Measurements from ENCODE around the gene SCD. TPM values are rescaled to one million over a fixed set of nuclear protein-coding genes. Genes with fewer than 3 reads are reported as not detected.
A peak's percentile ranks its signal among the peaks of the same experiment; 100 is the strongest.

The SCD gene
- polyA plus RNA-seq, 3 donors: 37.8 to 56.9 (median 45.6) TPM

- DNase-seq (ENCODE audit: extremely low read depth in 1 of 11, low read depth in 9 of 11, low spot score in 4 of 11): no peak
These were observed 13.9 kb upstream of the SCD start for GRCh38 chr10:100333106-100333505.

- DNase-seq (ENCODE audit: extremely low read depth in 1 of 11, low read depth in 9 of 11, low spot score in 4 of 11): no peak
These were observed 13.2 kb upstream of the SCD start for GRCh38 chr10:100333661-100334440.

GRCh38 chr10:100334762-100335161 is 12.3 kb upstream of the SCD start:
- no peak for DNase-seq (ENCODE audit: extremely low read depth in 1 of 11, low read depth in 9 of 11, low spot score in 4 of 11)

DNA sequence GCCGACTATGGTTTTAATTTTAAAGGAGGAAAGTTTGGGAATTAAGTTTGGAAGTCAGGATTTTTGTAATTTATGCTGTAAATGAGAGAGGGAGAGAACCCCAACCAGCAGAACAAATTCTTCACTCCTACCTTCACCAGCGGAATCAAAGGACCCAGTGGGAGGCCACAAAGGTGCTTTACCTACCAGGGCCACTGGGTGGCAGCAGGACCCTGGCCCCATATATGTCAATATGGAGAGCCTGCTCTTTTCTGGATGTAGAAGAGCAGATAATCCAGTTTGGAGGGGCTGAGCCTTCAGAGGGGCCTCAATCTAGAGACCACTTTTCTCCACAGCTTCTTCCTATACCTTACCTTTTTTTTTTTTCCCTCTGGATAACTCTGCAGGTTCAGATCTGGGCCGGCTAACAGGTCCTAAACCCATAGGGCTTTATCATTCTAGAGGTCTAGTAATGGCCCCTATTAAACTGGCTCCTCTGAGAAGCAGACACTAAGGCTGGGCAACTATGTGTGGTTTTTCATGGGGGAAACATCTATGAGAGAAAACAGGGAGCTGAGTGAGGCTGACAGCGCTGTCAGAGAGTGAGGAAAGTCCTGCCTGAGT is 8.5 kb upstream of the SCD start:
- DNase-seq (ENCODE audit: extremely low read depth in 1 of 11, low read depth in 9 of 11, low spot score in 4 of 11): peak in 6 of 11 donors; percentile 33 to 57 (median 42)

DNA sequence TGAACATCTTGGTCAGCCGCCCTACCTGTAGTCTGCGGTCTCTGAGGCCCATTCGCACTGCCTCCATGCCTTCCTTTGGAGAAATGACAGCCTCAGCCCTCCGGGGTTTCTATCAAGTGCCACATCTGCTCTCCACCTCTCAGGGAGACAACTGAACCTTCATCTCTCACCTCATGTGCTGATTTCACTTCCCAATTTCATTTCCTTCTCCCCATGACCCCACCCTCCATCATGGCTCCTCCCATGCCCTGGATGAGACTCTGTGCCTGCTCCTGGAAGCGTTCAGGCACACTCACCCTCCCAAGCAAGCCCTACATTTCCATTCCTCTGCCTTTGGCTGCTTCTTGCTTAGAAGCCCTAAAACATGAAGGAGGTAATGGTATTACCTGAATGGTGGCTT is 7.8 kb upstream of the SCD start:
- no peak for DNase-seq (ENCODE audit: extremely low read depth in 1 of 11, low read depth in 9 of 11, low spot score in 4 of 11)

DNA sequence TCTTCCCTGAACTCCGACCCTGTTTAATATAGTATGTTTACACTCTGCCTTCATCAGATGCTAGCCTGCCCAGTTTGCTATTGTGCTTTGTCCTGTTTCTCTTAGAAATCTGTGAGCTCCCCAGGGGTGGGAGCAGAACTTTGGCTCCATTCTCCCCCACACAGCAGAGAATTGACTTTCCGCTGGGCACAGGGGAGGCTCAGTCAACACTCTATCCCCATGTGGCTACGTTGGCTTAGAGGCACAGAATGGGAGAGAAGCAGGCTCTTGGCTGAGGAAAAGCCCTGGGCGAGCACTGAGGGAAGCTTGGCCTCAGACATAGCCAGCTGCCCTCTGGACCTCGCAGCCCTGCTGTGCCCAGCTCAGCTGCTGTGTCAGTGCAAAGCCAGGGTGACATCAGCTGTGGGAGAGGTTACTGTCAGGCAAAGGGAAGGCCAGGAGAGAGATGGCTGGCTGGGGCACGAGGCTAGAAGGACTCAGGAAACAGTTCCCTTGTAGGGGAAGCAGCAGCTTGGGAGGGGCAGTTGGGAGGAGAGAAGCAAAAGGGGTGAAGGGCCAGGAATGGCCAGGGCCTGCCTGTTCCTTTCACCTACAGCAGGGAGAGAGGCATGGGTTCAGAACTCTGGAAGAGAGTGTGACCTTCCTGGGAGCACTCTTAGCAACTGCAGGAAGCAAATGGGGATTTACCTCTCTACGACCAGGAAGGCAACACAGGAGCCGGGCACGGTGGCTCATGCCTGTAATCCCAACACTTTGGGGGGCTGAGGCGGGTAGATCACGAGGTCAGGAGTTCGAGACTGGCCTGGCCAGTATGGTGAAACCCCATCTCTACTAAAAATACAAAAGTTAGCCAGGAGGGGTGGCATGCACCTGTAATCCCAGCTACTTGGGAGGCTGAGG is 5.8 kb upstream of the SCD start:
- DNase-seq (ENCODE audit: extremely low read depth in 1 of 11, low read depth in 9 of 11, low spot score in 4 of 11): no peak

GRCh38 chr10:100341953-100342626 is 4.9 kb upstream of the SCD start:
- DNase-seq (ENCODE audit: extremely low read depth in 1 of 11, low read depth in 9 of 11, low spot score in 4 of 11): no peak

- no peak for DNase-seq (ENCODE audit: extremely low read depth in 1 of 11, low read depth in 9 of 11, low spot score in 4 of 11)
These were observed 4.4 kb upstream of the SCD start for GRCh38 chr10:100342627-100342972.

- DNase-seq (ENCODE audit: extremely low read depth in 1 of 11, low read depth in 9 of 11, low spot score in 4 of 11): no peak
These were observed 2.7 kb upstream of the SCD start for GRCh38 chr10:100344241-100344788.

GRCh38 chr10:100345570-100346330 is 1.3 kb upstream of the SCD start:
- no peak for DNase-seq (ENCODE audit: extremely low read depth in 1 of 11, low read depth in 9 of 11, low spot score in 4 of 11)

- peak in 5 of 11 donors; percentile 46 to 64 (median 56) for DNase-seq (ENCODE audit: extremely low read depth in 1 of 11, low read depth in 9 of 11, low spot score in 4 of 11)
These were observed 675 bp upstream of the SCD start for GRCh38 chr10:100346351-100346764.

- no peak for DNase-seq (ENCODE audit: extremely low read depth in 1 of 11, low read depth in 9 of 11, low spot score in 4 of 11)
These were observed 649 bp downstream of the SCD start for GRCh38 chr10:100347568-100348195.

- DNase-seq (ENCODE audit: extremely low read depth in 1 of 11, low read depth in 9 of 11, low spot score in 4 of 11): no peak
These were observed 1.4 kb downstream of the SCD start for GRCh38 chr10:100348389-100348927.

- no peak for DNase-seq (ENCODE audit: extremely low read depth in 1 of 11, low read depth in 9 of 11, low spot score in 4 of 11)
These were observed 2.1 kb downstream of the SCD start for GRCh38 chr10:100349087-100349486.

GRCh38 chr10:100349672-100350071 is 2.6 kb downstream of the SCD start:
- DNase-seq (ENCODE audit: extremely low read depth in 1 of 11, low read depth in 9 of 11, low spot score in 4 of 11): no peak

DNA sequence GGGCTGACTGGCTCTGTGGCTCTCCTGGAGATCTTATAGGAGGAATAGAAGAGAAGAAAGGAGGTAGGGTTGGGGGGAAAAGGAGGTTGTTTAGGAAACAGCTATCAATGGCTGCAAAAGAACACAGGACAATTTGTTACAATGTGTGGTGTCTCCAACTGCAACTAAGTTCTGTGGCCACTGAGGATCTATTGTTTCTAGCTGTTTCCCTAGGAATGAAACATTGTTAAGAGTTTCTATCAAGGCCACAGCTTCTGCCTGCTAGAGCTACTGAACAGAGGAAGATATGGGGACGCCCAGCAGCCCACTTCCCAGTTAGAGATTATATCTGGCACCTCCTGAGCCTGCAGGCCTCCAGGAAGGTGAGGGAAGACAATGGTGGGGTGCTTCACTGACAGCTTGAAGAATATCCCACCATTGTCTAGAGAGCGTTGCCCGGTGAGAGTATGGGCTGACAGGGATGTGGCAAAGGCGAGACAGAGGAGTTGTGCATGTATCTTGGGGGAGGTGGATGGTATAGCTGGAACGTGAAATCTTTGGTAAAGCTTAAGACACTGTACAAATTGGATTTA is 4.0 kb downstream of the SCD start:
- DNase-seq (ENCODE audit: extremely low read depth in 1 of 11, low read depth in 9 of 11, low spot score in 4 of 11): no peak

- no peak for DNase-seq (ENCODE audit: extremely low read depth in 1 of 11, low read depth in 9 of 11, low spot score in 4 of 11)
These were observed 6.9 kb downstream of the SCD start for GRCh38 chr10:100353770-100354485.
